Stimulated activated CD8-positive, alpha-beta memory T cell treated with anti-CD3 and anti-CD28 coated beads, Interleukin-15, amount 100 ng/mL, for 24 hours (primary cell): ENCODE results near the gene ADSL.
"Not testable (repeated sequence)": the region's sequence is repeated elsewhere in the genome, so short reads cannot be mapped to it uniquely, and the experiment has no call there.

Experiments used
- DNase-seq: peaks from one replicate; pipeline ENCODE4 v3.0.0-alpha.2; 2020; ENCODE audit warnings: low read depth

The ADSL gene

DNA sequence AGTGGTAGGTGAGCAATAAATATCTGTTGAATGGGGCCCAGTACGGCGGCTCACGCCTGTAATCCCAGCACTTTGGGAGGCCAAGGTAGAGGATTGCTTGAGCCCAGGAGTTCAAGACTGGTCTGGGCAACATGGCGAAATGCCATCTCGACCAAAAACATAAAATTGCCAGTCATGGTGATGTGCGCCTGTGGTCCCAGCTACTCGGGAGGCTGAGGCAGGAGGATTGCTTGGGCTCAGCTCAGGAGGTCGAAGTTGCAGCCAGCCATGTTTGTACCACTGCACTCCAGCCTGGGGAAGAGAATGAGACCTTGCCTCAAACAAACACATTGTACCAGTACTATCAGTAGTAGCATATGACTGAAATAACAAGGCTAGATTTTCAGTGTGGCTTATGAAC lies 28.3 kb downstream of the ADSL start:
- no peak for DNase-seq

DNA sequence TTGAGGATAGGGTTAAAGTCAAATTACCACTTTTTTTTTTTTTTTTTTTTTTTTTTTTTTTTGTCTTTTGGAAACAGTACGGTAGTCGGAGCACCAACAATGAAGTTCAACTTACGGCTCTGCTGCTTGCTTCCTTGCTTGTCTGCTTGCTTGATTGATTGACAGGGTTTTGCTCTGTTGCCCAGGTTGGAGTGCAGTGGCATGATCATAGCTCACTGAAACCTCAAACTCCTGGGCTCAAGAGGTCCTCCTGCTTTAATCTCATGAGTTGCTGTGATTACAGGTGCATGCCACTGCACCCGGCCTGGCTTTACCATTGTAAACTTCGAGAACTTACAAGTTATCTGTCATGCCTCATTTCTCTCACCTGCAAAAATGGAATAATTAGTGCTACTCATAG lies 29.8 kb downstream of the ADSL start:
- DNase-seq, result no peak

DNA sequence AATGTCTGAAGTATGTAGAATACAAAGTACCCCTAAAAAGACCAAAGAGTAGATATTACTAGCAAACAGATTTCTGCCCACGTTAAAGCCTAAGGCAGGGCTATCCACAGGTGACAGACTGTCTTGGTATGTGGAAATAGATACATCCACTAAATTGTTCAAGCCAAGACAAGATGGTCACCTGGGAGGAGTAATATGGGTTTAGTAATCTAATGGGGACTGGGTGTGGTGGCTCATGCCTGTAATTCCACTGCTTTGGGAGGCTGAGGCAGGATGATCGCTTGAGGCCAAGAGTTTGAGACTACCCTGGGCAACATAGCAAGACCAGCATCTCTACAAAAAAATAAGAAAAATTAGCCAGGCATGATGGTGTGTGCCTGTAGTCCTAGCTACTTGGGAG lies 31.6 kb downstream of the ADSL start:
- no peak for DNase-seq

DNA sequence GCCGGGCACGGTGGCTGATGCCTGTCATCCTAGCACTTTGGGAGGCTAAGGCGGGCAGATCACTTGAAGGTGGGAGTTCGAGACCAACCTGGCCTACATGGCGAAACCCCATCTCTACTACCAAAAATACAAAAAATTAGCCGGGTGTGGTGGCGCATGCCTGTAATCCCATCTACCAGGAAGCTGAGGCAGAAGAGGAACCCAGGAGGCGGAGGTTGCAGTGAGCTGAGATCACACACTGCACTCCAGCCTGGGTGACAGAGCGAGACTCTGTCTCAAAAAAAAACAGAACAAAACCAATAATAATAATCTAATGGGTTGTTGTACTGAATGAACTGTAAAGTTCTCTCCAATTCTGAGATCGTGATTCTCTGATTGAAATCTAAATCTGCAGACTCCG lies 32.1 kb downstream of the ADSL start:
- DNase-seq, result not testable (repeated sequence)

DNA sequence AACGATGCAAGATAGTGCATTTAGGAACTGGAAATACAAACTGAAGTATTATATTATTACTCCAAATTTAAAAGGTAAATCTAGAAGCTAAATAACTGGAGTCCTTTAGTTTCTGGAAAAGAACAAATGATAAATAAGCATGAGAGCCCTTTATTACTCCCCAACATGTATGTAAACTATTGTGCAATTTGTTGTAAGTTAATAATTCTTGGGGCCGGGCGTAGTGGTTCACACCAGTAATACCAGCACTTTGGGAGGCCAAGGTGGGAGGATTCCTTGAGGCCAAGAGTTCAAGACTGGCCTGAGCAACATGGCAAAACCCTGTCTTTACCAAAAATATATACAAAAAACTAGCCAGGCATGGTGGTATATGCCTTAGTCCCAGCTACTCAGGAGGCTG lies 35.2 kb downstream of the ADSL start:
- DNase-seq, result no peak

DNA sequence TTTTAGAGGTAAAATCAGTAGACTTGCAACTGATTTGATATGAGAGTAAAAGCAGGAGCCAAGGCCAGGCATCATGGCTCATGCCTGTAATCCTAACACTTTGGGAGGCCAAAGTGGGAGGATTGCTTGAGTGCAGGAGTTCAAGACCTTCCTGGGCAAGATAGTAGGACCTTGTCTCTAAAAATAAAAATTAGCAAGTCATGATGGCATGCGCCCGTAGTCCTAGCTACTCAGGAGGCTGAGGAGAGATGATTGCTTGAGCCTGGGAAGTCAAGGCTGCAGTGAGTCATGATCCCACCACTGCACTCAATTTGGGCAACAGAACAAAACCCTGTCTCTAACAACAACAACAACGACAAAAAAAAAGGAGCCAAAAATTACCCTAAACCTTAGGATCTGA lies 37.6 kb downstream of the ADSL start:
- no peak for DNase-seq

DNA sequence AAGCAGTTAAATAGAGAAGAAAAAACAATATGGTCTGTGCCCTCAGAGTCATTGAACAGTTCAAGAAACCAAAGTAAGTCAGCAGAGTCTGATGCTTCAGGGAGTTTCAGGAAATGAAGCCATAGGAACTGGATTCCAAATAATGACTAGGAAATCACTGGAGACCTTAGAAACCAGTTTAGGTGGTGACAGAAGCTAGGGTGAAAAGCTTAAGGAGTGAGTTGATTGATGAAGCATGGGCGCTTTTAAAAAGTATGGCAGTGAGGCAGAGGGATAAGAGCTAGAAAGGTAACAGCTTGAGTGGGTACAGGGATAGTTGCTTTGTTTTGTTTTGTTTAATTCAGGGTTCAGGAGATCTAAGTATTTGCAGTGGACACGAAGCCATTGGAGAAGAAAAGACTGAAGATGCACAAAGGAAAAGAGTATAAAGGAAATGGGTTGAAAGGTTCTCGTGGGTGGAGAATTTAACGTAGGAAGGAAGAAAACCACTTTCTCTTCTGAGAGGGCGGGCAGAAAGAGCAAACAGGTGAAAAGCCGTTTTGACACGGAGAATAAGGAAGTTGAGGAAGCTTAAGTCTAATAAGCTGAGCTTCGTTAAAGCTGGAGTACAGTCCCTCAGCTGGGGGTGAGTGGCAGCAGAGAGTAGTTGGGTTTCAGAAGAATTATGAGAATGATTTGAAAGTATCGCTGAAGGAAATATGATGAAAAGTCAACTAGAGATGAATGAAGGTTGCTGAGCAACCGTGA lies 38.9 kb downstream of the ADSL start:
- no peak for DNase-seq

DNA sequence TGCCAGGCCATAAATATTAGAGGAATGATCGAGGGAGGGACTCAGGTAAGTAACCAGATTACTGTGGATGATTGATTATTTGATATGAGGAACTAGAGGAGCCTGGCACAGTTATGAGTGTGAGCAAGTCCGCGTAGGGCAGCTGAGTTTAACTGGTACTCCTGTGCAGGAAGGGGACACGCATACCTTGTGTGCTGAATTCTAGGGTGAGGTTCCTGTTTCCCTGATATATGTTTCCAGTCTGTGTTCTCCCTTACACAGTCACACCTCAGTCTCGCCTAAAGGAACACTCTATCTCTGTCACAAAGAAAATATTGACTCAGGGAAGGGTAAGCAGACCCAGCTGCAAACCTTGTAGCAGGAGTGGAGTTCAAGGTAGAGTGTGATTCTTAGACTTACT lies 41.4 kb downstream of the ADSL start:
- DNase-seq, result no peak

DNA sequence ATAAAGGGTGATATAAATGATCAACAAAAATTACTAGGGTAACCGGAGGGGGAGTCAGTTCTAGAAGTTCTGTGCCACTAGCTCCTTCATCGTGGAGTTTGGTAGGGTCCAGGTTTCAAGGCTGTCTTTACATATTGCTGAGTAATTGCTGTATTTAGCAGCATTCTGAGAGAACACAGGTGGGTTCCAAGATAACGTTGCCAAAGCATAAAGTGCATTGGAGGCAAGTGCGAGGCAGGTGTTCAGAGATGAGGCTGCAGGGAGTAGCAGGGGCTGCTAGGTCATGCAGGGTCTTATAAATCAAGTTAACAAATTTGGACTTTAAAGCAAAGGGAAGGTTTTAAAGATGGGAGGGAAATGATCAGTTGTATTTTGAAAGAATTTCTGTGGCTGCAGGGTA lies 41.9 kb downstream of the ADSL start:
- no peak for DNase-seq

DNA sequence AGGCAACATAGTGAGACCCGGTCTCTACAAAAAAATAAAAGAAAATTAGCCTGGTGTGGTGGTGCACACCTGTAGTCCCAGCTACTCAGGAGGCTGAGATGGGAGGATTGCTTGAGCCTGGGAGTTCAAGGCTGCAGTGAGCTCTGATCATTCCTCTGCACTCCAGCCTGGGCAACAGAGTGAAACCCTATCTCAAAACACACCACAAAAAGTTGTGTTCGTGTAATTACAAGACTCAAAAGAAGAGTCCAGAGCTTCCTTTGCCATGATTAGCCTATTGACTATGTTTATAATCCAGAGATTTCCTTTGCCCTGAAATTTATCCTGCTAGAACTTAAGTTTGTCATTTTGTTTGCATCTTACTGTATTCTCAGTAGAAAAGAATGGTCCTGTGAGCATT lies 45.1 kb downstream of the ADSL start:
- no peak for DNase-seq

DNA sequence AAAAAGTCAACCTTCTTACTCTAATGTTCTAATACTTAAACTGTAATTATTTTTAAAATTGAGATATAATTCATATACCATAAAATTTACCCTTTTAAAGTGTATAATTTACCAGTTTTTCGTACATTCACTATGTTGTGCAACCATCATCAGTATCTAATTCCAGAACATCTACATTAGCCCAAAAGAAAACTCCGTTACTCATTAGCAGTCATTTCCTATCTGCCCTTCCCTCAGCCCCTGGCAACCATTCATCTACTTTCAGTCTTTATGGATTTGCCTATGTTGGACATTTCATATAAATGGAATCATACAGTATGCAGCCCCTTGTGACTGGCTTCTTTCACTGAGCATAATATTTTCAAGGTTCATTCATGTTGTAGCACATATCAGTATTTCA lies 46.3 kb downstream of the ADSL start:
- no peak for DNase-seq

DNA sequence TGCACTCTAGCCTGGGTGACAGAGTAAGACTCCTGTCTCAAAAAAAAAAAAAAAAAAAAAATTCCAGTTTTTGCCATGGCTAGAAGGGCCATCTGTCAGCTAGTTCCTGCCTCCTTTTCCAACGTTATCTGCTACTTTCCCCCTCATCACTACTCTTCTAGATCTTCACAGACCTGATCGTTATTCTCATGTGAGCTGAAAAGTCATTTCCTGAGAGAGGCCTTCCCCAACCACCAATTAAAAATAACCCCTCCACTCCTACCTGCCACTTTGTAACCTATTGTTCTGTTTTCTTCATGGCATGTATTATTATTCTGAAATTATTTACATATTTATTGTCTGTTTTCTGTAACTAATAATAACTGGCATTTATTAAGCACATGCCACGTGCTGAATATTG lies 48.3 kb downstream of the ADSL start:
- DNase-seq, result no peak

DNA sequence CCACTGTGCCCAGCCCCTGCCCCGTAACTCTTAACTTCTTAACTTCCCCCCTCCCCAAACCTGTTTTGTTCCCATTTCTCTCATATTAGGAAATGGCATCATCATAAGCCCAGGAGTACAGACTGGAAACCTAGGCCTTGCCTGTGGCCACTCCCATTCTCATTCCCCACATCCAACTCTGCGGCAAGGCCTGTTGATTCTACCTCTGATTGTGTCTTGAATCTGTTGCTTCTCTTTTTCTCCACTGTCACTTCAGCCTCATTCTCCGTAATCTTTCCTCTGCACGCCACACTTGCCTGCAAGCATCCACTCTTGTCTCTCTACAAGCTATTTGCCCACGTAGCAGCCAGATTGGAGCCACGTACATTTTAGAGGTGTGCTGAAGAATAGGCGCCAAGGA lies 49.3 kb downstream of the ADSL start:
- DNase-seq, result no peak

DNA sequence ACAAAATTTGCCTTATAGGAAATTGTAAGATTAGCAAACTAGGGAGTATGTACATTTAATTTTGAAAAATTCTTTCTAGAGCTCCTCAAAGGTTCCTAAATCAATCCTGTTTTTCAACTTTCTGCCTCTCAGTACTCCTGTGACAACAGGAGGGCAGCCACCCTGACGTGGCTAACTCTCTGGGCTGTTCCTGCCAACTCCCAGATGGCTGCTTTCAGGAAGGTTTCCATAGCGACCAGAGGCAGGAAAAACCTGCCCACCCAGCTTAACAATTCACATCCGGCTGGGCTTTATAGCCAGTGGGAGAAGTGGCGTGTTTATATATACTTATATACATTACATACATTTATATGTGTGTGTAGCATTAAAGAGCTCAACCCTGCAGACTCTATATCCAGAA lies 50.6 kb downstream of the ADSL start:
- DNase-seq, result no peak

DNA sequence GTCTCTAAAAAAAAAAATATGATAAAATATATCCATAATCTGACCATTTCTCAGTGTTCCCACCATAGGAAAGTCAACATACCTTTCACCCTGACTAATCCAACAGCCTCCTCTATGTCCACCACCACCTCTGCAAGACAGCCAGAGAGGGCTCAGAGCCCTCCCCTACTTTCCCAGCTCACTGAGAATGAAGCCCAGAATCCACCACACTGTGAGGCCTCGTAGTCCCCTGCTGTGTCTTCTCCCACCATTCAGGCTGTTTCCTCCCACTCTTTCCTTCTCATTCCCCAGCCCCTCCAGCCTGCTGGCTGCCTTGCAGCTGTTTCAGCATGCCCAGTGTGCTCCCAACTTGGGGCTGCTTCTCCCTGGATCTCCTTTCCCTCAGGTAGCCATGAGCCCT lies 51.1 kb downstream of the ADSL start:
- no peak for DNase-seq

DNA sequence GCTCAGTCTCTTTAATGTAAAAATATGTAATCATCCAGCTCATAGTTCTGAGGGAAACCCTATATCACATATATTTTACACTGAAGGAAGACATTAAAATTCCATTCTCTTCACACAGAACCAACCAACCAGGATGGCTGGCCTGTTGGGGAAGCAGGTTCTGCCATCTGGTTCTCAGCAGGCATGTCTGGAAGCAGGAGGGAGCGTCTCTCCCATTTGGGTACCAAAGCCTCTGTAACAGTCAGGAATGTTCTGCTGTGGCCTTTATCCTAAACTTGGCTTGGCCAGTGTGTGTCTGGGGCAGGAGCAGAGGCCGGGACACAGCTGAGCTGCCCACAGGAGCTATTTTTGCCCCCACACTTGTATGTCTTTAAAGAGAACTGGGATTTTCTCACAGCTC lies 53.3 kb downstream of the ADSL start:
- no peak for DNase-seq

DNA sequence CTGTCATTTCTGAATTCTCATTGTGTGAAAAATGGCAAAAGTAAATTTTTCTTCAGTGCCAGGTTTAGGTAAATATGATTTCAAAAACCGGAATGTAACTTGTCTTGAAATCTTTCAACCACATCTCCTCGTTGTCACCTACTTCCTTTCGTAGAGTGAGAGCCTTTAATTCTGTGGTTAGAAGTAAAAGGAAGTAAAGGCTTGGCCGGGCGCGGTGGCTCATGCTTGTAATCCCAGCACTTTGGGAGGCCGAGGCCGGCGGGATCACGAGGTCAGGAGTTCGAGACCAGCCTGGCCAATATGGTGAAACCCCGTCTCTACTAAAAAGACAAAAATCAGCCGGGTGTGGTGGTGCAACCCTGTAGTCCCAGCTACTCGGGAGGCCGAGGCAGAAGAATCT lies 53.9 kb downstream of the ADSL start:
- no peak for DNase-seq

DNA sequence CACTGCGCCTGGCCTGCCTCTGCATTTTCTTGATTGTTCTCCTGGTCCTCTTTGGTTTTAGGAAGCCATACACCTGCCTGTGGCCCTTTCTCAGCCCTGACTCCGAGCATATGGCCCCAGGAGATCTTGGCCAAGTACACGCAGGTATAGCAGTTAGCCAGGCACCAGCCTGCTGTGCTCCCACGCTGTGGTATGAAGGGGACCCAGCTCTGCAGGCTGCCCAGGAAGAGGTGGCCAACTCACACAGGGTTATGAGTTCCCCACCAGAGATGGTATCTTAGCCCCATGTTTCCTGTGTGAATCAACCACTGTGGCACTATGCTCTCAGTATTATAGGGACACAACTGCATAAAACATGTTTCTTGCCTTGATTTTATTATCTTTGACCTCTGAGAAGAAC lies 55.2 kb downstream of the ADSL start:
- no peak for DNase-seq

DNA sequence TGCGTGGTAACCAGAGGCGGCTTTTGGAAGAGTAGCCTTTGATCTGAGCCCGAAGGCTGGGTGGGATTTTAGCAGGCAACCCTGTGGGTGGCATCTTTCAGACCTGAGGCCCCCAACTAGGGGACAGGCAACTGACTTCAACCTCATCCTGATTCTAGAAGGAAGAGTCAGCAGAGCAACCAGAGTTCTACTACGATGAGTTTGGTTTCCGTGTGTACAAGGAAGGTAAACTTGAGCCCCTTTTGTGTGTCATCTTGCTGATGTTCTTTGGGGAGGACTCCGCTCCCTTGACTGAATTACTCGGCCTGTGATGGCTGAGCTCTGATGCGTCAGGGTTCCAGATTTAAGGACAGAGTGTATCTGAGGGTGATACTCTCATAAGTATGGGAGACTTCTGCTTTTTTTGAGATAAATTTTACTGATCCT lies 55.7 kb downstream of the ADSL start:
- no peak for DNase-seq

DNA sequence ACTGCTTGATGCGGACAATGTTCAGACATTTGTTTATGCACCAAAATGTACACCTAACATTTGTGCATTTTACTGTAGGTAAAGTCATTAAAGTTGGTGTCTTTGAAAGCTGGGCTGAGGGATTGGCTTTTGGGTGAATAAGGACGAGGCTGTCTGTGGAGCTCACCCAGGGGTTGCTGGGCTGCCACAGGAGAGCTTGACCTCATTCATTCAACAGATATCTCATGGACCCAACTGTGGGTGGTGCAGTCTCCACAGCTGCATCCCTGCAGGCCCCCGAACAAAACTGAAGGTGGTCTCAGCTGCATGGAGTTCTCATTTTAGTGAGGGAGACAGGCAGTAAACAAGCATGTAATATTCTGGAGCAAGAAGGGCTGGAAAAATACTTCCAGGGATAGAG lies 56.8 kb downstream of the ADSL start:
- DNase-seq, result no peak

DNA sequence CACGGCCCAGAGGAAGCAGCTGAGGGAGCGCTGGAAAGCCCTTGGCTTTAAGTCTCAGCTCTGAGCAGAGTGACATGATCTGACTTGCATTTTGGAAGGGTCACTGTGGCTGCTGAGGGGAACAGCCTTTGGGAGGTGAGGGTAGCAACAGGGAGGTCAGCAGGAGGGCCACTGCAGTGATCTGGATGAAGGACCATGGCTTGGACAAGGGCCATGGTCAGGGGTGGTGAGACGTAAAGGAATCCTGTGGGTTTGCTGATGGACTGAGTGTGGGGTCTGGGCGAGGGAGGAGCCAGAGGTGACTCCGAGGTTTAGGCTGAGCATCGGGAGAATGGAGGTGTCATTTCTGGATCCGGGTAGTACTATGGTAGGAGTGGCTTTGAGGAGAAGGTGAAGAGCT lies 57.4 kb downstream of the ADSL start:
- DNase-seq, result no peak

DNA sequence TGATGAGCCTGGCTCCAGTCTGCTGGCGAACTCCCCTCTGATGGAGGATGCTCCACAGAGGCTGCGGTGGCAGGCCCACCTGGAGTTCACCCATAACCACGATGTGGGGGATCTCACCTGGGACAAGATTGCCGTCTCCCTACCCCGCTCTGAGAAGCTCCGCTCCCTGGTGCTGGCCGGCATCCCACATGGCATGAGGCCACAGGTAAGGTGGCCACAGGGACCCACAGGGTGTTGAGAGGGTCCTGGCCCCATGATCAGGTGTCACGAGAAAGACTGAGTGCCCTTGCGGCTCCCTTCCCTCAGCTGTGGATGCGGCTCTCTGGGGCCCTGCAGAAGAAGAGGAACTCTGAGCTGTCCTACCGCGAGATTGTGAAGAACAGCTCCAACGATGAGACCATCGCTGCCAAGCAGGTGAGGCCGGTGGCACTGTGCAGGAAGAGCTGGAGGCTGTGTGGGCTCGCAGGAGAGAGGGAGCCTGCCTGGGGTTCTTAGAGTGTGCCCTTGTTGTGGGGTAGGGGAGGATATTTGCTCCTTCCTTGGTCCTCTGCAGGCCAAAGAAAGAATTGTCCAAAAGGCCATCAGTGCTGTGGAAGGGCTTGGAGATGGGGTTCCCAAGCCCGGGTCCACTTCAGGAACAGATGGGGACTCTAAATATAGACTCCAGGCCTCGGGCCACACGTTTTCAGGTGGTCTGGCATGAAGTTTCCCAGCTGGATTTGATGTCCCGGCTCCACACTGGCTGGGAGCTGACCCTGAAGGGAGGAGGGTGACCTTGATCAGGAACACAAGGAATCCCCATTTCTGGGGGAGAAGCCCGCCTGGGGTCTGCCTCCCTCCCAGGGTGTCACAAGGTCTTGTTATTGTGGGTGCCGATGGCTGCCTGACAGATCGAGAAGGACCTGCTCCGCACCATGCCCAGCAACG lies 58.2 kb downstream of the ADSL start:
- DNase-seq, result no peak
